ENCODE results near the gene SETD7. TPM values are rescaled to one million over a fixed set of nuclear protein-coding genes. Genes with fewer than 3 reads are reported as not detected.

Gene SETD7
- total and polyA plus RNA-seq, 2 donors (not counting 1 experiment from before 2014, with no cell fraction given) = 37.5 to 80.8 TPM

DNA sequence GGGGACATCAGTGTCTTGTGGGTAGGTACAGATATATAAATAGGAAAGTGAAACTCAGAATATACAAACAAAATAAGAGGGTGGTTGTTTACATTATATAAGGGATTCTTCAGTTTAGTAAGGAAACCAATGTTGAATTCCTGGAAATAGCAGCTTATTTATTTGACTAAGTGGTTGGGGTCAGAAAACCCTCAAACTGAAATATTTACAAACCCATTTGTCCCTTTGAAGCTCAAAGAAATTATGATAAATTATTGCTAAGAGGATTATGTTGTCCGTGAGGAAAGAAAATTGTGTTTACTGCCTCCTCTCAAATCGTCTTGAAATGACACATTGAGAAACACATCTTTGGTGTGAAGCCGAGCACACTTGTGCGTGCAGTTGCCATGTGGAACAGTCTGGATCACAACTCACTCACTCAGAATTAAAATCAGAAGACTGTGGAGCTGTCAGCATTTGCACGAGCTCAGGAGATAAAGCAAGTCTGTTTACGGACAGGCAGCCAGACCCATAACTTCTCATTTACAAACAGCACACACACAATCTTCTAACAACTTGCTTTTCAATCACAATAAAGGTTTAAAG lies 46.8 kb upstream of the SETD7 start:
- peak overlapping the region; percentile 25 for H3K4me2 ChIP-seq (ENCODE audit: extremely low read depth, insufficient read depth, low read length)
- no peaks in the 10 kb centered on the region for H3K9me3 ChIP-seq (ENCODE audit: control insufficient read depth, insufficient read depth, low read depth, low read length)
- no peak overlapping the region for H3K9ac ChIP-seq (ENCODE audit: insufficient read depth, low read length)
- H3K36me3 ChIP-seq (ENCODE audit: control insufficient read depth, insufficient read depth, low read length) = no peaks in the 10 kb centered on the region
- H3K4me1 ChIP-seq (ENCODE audit: control insufficient read depth, extremely low read depth, insufficient read depth, low read length) = peaks cover 12% of the 10 kb centered on the region
- H3K4me3 ChIP-seq (replicated peaks in 1 of 4; ENCODE audit: control extremely low read depth in 1 of 4, insufficient read depth in 1 of 4, low read depth in 3 of 4, low read length in 4 of 4) = no peak overlapping the region
- H3K27me3 ChIP-seq (ENCODE audit: control insufficient read depth, insufficient read depth, low read length) = no peaks in the 10 kb centered on the region
- no peak overlapping the region for H3K27ac ChIP-seq (ENCODE audit: insufficient read depth, low read length)
- H4K20me1 ChIP-seq (ENCODE audit: control insufficient read depth, extremely low read depth, insufficient read depth, low read length) = no peaks in the 10 kb centered on the region
- no peaks in the 10 kb centered on the region for H3K79me2 ChIP-seq (ENCODE audit: control insufficient read depth, insufficient read depth, low read length)
- DNase-seq (ENCODE audit: low read depth in 2 of 2) = no peak
- no peak for TF ChIP-seq EZH2 (IDR thresholded peaks at IDR 0.05; ENCODE audit: low read length, missing control alignments)
- TF ChIP-seq, protein P1, sequence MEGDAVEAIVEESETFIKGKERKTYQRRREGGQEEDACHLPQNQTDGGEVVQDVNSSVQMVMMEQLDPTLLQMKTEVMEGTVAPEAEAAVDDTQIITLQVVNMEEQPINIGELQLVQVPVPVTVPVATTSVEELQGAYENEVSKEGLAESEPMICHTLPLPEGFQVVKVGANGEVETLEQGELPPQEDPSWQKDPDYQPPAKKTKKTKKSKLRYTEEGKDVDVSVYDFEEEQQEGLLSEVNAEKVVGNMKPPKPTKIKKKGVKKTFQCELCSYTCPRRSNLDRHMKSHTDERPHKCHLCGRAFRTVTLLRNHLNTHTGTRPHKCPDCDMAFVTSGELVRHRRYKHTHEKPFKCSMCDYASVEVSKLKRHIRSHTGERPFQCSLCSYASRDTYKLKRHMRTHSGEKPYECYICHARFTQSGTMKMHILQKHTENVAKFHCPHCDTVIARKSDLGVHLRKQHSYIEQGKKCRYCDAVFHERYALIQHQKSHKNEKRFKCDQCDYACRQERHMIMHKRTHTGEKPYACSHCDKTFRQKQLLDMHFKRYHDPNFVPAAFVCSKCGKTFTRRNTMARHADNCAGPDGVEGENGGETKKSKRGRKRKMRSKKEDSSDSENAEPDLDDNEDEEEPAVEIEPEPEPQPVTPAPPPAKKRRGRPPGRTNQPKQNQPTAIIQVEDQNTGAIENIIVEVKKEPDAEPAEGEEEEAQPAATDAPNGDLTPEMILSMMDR (conservative IDR thresholded peaks at IDR 0.05 in 1 of 2, IDR thresholded peaks at IDR 0.05 in 1 of 2; ENCODE audit: low read depth in 1 of 2, low read length in 2 of 2) = no peak
- H2AFZ ChIP-seq (ENCODE audit: low read length) = no peak overlapping the region

- Histone ChIP-seq H3K36me3 (ENCODE audit: control insufficient read depth, insufficient read depth, low read length) (no peaks in the 10 kb centered on the region), H2AFZ (ENCODE audit: low read length) (no peak overlapping the region), H3K27me3 (ENCODE audit: control insufficient read depth, insufficient read depth, low read length) (no peaks in the 10 kb centered on the region), H3K27ac (ENCODE audit: insufficient read depth, low read length) (no peak overlapping the region), H3K9me3 (ENCODE audit: control insufficient read depth, insufficient read depth, low read depth, low read length) (no peaks in the 10 kb centered on the region), H3K4me1 (ENCODE audit: control insufficient read depth, extremely low read depth, insufficient read depth, low read length) (peaks cover 19% of the 10 kb centered on the region), H4K20me1 (ENCODE audit: control insufficient read depth, extremely low read depth, insufficient read depth, low read length) (no peaks in the 10 kb centered on the region), H3K4me2 (ENCODE audit: extremely low read depth, insufficient read depth, low read length) (no peak overlapping the region), H3K4me3 (replicated peaks in 1 of 4; ENCODE audit: control extremely low read depth in 1 of 4, insufficient read depth in 1 of 4, low read depth in 3 of 4, low read length in 4 of 4) (no peak overlapping the region), H3K9ac (ENCODE audit: insufficient read depth, low read length) (no peak overlapping the region), H3K79me2 (ENCODE audit: control insufficient read depth, insufficient read depth, low read length) (no peaks in the 10 kb centered on the region)
- DNase-seq (ENCODE audit: low read depth in 2 of 2) = no peak
- TF ChIP-seq EZH2 (IDR thresholded peaks at IDR 0.05; ENCODE audit: low read length, missing control alignments) = no peak
- TF ChIP-seq, protein P1 (conservative IDR thresholded peaks at IDR 0.05 in 1 of 2, IDR thresholded peaks at IDR 0.05 in 1 of 2; ENCODE audit: low read depth in 1 of 2, low read length in 2 of 2) = no peak
Observed at GRCh38 chr4:139600662-139601061, 44.6 kb upstream of the SETD7 start.

- Histone ChIP-seq H3K9me3 (ENCODE audit: control insufficient read depth, insufficient read depth, low read depth, low read length) (no peaks in the 10 kb centered on the region), H3K27ac (ENCODE audit: insufficient read depth, low read length) (no peak overlapping the region), H3K79me2 (ENCODE audit: control insufficient read depth, insufficient read depth, low read length) (no peaks in the 10 kb centered on the region), H3K27me3 (ENCODE audit: control insufficient read depth, insufficient read depth, low read length) (no peaks in the 10 kb centered on the region), H3K9ac (ENCODE audit: insufficient read depth, low read length) (no peak overlapping the region), H3K36me3 (ENCODE audit: control insufficient read depth, insufficient read depth, low read length) (no peaks in the 10 kb centered on the region), H3K4me2 (ENCODE audit: extremely low read depth, insufficient read depth, low read length) (no peak overlapping the region), H3K4me3 (replicated peaks in 1 of 4; ENCODE audit: control extremely low read depth in 1 of 4, insufficient read depth in 1 of 4, low read depth in 3 of 4, low read length in 4 of 4) (no peak overlapping the region), H2AFZ (ENCODE audit: low read length) (no peak overlapping the region), H3K4me1 (ENCODE audit: control insufficient read depth, extremely low read depth, insufficient read depth, low read length) (peaks cover 20% of the 10 kb centered on the region), H4K20me1 (ENCODE audit: control insufficient read depth, extremely low read depth, insufficient read depth, low read length) (no peaks in the 10 kb centered on the region)
- TF ChIP-seq, protein P1 (conservative IDR thresholded peaks at IDR 0.05 in 1 of 2, IDR thresholded peaks at IDR 0.05 in 1 of 2; ENCODE audit: low read depth in 1 of 2, low read length in 2 of 2) = no peak
- no peak for TF ChIP-seq EZH2 (IDR thresholded peaks at IDR 0.05; ENCODE audit: low read length, missing control alignments)
- DNase-seq (ENCODE audit: low read depth in 2 of 2) = peak; percentile 37 to 80
Observed at GRCh38 chr4:139599594-139600374, 43.8 kb upstream of the SETD7 start.

Data from fibroblast of lung (primary cell).